KMS-11 (cell line): ENCODE results near the gene SP7.
A peak's percentile ranks its signal among the peaks of the same experiment; 100 is the strongest.

Experiments used
- H2AFZ ChIP-seq: fragments of 200-600 bp; sonication (generic); 2 replicates; pipeline ENCODE4 v1.6.1; 2016; ENCODE audit warnings: antibody characterized with exemption, mixed run types, low read depth
- H3K27ac ChIP-seq: fragments of 200-600 bp; sonication (generic); 2 replicates; pipeline ENCODE4 v1.6.1; 2016; ENCODE audit warnings: mild to moderate bottlenecking, mixed run types
- H3K27me3 ChIP-seq: fragments of 200-600 bp; sonication (generic); 2 replicates; pipeline ENCODE4 v1.6.1; 2017; ENCODE audit warnings: mild to moderate bottlenecking, low read depth, mixed run types, moderate library complexity; ENCODE audit not compliant: insufficient read depth
- H3K36me3 ChIP-seq: fragments of 200-600 bp; sonication (generic); 2 replicates; pipeline ENCODE4 v1.6.1; 2017; ENCODE audit warnings: mild to moderate bottlenecking, mixed run types; ENCODE audit not compliant: insufficient read depth
- H3K4me1 ChIP-seq: fragments of 200-600 bp; sonication (generic); 2 replicates; pipeline ENCODE4 v1.6.1; 2016; ENCODE audit warnings: mild to moderate bottlenecking, low read depth, mixed run types; ENCODE audit not compliant: poor library complexity, severe bottlenecking
- H3K4me2 ChIP-seq: fragments of 200-600 bp; sonication (generic); 2 replicates; pipeline ENCODE4 v1.7.0; 2016; ENCODE audit warnings: mild to moderate bottlenecking, mixed run types
- H3K4me3 ChIP-seq: fragments of 200-600 bp; sonication (generic); IDR thresholded peaks from 2 replicates; pipeline ENCODE4 v1.6.1; 2017; ENCODE audit warnings: low read depth, low read length, mixed read lengths; ENCODE audit not compliant: insufficient read depth
- H3K79me2 ChIP-seq: fragments of 200-600 bp; sonication (generic); 2 replicates; pipeline ENCODE4 v1.6.1; 2016; ENCODE audit warnings: low read depth, mixed run types; ENCODE audit not compliant: insufficient read depth
- H3K9ac ChIP-seq: fragments of 200-600 bp; sonication (generic); 2 replicates; pipeline ENCODE4 v1.6.1; 2016; ENCODE audit warnings: mild to moderate bottlenecking, mixed run types
- H4K20me1 ChIP-seq: fragments of 200-600 bp; sonication (generic); 2 replicates; pipeline ENCODE4 v1.6.1; 2016; ENCODE audit warnings: mild to moderate bottlenecking, mixed run types; ENCODE audit not compliant: insufficient read depth
- TF ChIP-seq, protein P1 (sequence below): fragments of 200-600 bp; sonication (generic); conservative IDR thresholded peaks from 2 replicates; pipeline ENCODE4 v1.6.1; 2017; ENCODE audit warnings: low read depth, mild to moderate bottlenecking, antibody characterized with exemption, low read length, moderate library complexity, mixed read lengths

The SP7 gene

DNA sequence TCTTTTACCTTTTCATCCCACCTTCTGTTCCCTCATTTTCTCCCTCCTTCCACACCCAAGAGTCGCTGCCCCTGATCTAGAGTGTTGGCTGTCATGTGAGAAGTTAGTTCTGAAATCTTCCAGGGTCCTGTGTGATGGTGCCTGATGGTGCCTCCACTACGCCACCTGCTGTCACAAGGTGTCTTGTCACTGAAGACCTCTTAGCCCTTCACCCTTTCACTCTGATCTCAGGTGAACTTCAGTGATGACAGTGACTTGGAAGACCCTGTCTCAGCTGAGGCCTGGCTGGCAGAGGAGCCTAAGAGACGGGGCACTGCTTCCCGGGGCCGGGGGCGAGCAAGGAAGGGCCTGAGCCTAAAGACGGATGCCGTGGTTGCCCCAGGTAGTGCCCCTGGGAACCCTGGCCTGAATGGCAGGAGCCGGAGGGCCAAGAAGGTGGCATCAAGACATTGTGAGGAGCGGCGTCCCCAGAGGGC lies 48.4 kb downstream of the SP7 start:
- Histone ChIP-seq H3K27ac (no peak overlapping the region), H3K79me2 (no peaks in the 10 kb centered on the region), H3K9ac (no peak overlapping the region), H3K27me3 (no peaks in the 10 kb centered on the region), H3K4me1 (peaks cover 21% of the 10 kb centered on the region), H3K4me2 (no peak overlapping the region), H4K20me1 (no peaks in the 10 kb centered on the region), H3K4me3 (no peak overlapping the region), H3K36me3 (peaks cover 10% of the 10 kb centered on the region; the same call in 1 of the 2 replicates), H2AFZ (no peak overlapping the region)
- TF ChIP-seq, protein P1, sequence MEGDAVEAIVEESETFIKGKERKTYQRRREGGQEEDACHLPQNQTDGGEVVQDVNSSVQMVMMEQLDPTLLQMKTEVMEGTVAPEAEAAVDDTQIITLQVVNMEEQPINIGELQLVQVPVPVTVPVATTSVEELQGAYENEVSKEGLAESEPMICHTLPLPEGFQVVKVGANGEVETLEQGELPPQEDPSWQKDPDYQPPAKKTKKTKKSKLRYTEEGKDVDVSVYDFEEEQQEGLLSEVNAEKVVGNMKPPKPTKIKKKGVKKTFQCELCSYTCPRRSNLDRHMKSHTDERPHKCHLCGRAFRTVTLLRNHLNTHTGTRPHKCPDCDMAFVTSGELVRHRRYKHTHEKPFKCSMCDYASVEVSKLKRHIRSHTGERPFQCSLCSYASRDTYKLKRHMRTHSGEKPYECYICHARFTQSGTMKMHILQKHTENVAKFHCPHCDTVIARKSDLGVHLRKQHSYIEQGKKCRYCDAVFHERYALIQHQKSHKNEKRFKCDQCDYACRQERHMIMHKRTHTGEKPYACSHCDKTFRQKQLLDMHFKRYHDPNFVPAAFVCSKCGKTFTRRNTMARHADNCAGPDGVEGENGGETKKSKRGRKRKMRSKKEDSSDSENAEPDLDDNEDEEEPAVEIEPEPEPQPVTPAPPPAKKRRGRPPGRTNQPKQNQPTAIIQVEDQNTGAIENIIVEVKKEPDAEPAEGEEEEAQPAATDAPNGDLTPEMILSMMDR = peak; percentile 99

DNA sequence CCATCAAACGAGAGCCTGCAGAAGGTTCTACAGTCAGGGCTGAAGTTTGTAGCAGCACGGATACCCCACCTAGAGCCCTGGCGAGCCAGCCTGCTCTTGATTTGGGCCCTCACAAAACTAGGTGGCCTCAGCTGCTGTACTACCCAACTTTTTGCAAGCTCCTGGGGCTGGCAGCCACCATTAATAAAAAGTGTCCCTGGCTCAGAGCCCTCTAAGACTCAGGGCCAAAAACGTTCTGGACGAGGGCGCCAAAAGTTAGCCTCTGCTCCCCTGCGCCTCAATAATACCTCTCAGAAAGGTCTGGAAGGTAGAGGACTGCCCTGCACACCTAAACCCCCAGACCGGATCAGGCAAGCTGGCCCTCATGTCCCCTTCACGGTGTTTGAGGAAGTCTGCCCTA lies 49.7 kb downstream of the SP7 start:
- Histone ChIP-seq H3K4me1 (peaks cover 11% of the 10 kb centered on the region), H3K36me3 (peaks cover 20% of the 10 kb centered on the region; the same call in 1 of the 2 replicates), H3K9ac (no peak overlapping the region), H3K4me3 (no peak overlapping the region), H4K20me1 (no peaks in the 10 kb centered on the region), H3K79me2 (no peaks in the 10 kb centered on the region), H3K27me3 (no peaks in the 10 kb centered on the region), H3K27ac (no peak overlapping the region; the same call in 1 of the 2 replicates), H2AFZ (no peak overlapping the region), H3K4me2 (no peak overlapping the region)
- TF ChIP-seq, protein P1 = no peak

DNA sequence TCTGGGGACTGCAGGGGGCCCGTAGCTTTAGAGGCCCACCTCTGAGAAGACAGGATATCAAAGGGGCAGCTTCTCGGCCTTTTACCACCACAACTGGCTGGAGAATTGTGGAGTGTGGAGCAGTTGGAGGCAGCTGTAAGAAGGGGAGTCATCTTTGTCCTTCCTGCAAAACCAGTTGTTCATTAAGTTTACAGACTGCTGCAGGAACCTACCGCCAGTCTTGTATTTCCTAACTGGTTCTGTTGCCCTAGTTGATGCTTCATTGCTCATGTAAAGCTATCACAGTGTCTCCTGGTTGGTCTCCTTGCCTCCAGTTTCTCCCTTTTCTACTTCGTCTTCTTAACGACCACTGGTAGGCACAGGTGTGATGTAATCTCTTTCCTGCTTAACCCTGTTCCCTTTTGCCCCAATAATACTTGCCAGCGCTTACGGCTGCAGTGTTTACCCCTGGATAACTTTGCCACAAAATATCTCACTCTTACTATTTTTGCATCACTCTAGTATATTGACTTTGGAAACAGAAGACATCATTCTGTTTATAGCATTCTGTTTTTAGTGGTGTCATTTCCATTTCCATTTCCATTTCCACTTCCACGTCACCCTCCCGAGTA lies 56.2 kb downstream of the SP7 start:
- no peak overlapping the region for H3K4me3 ChIP-seq
- H3K79me2 ChIP-seq = no peaks in the 10 kb centered on the region
- no peak overlapping the region for H3K27ac ChIP-seq
- no peaks in the 10 kb centered on the region for H3K27me3 ChIP-seq
- TF ChIP-seq, protein P1 = no peak
- no peak overlapping the region for H3K9ac ChIP-seq
- no peak overlapping the region for H2AFZ ChIP-seq
- H3K4me2 ChIP-seq = no peak overlapping the region
- H3K36me3 ChIP-seq = peaks cover 25% of the 10 kb centered on the region; the same call in 1 of the 2 replicates
- no peaks in the 10 kb centered on the region for H4K20me1 ChIP-seq
- H3K4me1 ChIP-seq = no peaks in the 10 kb centered on the region

DNA sequence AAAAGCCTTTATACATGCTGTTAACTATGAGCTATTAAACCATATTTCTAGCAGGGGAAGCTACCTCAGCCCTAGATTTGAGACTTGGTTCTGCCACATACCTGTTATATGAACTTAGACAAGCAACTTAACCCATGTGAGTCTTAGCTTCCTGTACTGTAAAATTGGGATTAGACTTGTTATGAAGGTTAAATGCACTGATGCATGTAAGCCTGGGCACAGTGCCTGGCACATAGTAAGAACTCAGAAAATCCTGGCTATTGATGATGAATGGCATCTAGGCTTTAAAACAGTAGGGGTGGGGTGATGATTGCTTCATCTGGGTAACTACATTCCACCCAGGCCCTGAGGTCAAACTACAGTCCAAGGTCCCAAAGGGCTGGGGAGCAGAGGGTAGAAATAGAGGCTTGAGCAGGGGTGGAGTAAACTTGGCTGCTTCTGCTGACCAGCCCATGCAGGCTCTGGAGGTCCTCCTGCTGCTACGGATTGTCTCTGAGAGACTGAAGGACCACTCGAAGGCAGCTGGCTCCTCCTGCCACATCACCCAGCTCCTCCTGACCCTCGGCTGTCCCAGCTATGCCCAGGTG lies 56.8 kb downstream of the SP7 start:
- no peaks in the 10 kb centered on the region for H4K20me1 ChIP-seq
- no peak overlapping the region for H3K4me2 ChIP-seq
- no peak overlapping the region for H3K27ac ChIP-seq
- H3K79me2 ChIP-seq = no peaks in the 10 kb centered on the region
- no peaks in the 10 kb centered on the region for H3K27me3 ChIP-seq
- H2AFZ ChIP-seq = no peak overlapping the region
- peaks cover 25% of the 10 kb centered on the region; the same call in 1 of the 2 replicates for H3K36me3 ChIP-seq
- no peak overlapping the region for H3K9ac ChIP-seq
- no peak overlapping the region for H3K4me3 ChIP-seq
- TF ChIP-seq, protein P1 = no peak
- H3K4me1 ChIP-seq = no peaks in the 10 kb centered on the region
